OCI-M2 (cell line): ENCODE measurements around the gene OAS2.
"Not testable (repeated sequence)": the region's sequence is repeated elsewhere in the genome, so short reads cannot be mapped to it uniquely, and the experiment has no call there.

Source experiments
- DNase-seq: peaks from one replicate; lab custom pipeline; 2025; ENCODE audit not compliant: unreplicated experiment; lab: John Stamatoyannopoulos, UW

Gene OAS2

DNA sequence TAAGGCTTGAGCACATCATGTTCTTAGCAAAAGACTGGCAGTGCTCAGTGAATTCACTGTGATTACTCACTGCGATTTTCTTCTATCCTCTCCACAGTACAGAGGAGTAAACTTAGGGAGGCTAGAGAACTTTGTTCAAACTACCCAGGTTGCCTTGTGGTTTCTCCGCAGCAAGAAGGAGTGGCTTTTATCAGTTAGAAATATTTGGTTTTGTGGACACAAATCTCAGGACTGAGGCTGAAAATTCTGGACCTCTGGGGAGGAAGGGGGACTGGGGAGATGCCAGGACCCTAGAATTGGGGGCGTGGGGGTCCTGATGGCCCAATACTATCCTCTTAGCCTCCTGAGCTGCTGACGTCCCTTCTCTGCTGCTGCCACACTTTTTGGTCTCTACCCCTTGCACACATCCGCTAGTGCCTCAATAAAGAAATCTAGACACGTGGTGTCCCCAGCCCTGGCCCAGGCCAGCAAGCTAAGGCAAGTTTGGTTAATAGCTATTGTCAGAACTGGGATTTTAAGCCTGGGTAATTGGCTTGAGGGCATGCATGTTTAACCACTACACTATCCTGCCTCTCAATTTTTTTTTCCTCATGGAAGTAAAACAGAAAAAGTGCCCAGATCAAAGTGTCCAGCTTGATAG is 842 bp downstream of the OAS2 start:
- no peak for DNase-seq

- DNase-seq = no peak
Measured at GRCh38 chr12:112980491-112981158, 2.3 kb downstream of the OAS2 start.

DNA sequence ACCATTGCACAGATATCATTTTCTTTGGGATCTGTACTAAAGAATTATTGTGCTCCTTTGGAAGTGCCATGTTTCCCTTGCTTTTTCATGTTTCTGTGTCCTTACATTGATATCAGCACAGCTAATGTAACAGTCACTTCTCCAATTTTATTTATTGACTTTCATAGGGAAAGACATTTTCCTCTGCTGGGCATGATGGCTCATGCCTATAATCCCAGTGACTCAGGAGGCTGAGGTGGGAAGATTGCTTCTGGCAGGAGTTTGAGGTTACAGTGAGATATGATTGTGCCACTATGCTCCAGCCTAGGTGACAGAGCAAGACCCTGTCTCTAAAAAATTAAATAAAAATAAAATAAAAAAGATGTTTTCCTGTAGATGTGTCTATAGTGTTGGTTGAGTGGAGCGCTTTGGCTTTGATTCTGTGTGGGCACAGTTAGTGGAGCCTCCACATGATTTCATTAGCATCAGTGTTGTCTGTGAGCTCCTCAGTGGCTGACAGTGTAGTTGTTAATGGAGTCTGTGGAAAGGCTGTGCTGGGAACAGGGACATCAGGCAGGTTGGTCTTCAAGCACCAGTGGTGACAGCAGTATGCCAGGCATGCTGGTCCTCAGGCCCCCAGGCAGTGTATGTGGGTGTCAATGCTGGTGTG is 7.4 kb downstream of the OAS2 start:
- no peak for DNase-seq

DNA sequence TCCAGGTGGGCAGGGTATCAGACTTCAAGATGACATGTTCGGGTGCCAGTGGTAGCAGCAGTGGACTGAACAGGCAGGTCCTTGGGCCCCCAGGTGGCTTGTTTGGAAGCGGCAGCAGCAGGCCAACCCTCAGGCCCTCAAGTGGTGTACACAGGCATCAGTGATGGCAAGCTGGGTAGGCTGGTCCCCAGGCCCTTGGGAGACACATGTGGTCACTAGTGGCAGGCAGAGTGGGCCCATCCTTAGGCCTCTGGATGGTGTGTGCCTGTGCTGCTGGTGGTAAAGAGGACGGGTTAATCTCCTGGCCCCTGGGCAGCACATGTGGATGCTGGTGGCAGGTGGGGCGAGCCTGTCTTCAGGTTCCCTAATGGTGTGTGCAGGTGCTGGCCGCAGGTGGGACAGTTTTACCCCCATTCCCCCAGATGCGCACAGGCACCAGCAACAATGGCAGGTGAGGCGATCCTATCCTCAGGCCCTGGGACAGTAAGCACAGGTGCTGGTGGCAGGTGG is 8.0 kb downstream of the OAS2 start:
- no peak for DNase-seq

DNA sequence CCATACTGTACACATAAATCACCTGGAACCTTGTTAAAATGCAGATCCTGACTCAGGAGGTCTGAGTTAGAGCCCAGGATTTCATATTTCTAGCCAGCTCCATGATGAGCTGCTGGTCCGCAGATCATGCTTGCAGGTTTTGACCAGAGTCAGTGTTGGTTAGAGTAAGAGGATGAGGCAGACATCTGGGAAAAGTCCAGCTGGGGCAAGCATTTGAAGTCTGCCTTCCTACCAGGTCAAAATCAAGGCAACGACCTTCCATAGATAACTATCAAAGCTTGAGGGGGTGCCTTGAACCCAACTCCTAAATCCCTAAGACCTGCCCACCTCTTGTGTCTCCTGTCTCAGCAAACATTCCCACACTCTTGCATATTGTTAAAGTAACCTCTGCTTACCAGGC is 9.2 kb downstream of the OAS2 start:
- DNase-seq = no peak

- no peak for DNase-seq
Measured at GRCh38 chr12:112988224-112988623, 9.9 kb downstream of the OAS2 start.

GRCh38 chr12:112988823-112989385 is 10.6 kb downstream of the OAS2 start:
- not testable (repeated sequence) for DNase-seq

- DNase-seq = no peak
Measured at GRCh38 chr12:112989806-112990205, 11.5 kb downstream of the OAS2 start.

GRCh38 chr12:112992541-112993398 is 14.5 kb downstream of the OAS2 start:
- DNase-seq = no peak

DNA sequence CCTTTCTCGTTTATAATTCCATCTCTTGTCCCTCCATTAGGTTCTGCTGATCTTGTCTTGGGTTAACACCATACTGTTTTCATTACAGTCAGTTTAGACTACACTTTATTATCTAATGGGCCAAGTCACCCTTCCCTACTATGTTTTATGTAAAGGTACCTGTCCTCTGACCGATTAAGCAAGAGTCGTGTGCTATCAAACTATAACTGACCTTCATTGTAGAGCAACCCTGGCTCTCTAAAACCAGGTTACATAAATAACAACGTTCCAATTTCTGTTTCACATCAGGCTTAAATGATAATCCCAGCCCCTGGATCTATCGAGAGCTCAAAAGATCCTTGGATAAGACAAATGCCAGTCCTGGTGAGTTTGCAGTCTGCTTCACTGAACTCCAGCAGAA is 16.7 kb downstream of the OAS2 start:
- no peak for DNase-seq

DNA sequence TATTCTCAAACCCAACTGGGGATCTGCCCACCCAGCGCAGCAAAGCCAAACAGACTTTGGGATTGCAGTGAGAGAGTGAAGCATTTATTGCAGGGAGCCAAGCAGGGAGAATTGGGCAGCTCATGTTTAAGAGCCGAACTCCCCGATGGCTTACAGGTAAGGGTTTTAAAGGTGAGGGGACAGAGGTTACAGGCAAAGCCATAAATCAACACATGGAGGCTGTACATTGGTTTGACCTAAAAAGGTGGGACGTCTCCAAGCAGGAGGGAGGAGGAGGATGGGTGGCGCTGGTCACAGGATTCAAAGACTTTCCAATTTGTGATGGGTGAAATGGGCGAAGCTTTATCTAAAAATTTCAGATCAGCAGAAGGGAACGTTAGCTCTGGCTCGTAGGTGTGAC is 18.2 kb downstream of the OAS2 start:
- no peak for DNase-seq

- DNase-seq = no peak
Measured at GRCh38 chr12:112997506-112997905, 19.2 kb downstream of the OAS2 start.

GRCh38 chr12:112998987-112999767 is 20.9 kb downstream of the OAS2 start:
- DNase-seq = no peak

DNA sequence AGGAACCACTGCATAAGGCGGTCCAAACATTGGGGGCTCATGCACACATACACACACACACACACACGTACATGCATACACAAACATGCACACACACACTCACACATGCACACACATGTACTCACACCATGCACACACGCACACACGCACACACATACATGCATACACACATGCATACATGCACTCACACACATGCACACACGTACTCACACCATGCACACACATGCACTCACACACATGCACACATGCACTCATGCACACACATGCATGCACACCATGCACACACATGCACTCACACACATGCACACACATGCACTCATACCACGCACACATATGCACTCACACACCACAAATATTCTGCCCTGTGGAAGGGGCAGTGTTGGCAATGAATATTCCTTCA is 22.1 kb downstream of the OAS2 start:
- no peak for DNase-seq

- no peak for DNase-seq
Measured at GRCh38 chr12:113002155-113002554, 23.8 kb downstream of the OAS2 start.

DNA sequence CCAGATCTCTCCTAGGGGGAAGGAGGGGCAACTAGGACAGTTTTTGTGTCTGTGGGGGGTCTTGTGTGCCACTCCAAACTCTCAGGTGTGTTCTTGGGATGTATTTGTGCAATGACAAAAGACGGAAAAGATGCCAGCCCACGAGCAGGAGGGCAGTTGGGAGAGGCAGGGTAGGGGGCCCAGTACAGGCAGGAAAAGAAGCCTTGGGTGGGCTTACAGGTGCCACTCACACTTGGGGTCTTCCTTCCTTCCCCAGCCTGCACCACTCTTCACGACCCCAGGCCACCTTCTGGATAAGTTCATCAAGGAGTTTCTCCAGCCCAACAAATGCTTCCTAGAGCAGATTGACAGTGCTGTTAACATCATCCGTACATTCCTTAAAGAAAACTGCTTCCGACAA is 24.4 kb downstream of the OAS2 start:
- no peak for DNase-seq

DNA sequence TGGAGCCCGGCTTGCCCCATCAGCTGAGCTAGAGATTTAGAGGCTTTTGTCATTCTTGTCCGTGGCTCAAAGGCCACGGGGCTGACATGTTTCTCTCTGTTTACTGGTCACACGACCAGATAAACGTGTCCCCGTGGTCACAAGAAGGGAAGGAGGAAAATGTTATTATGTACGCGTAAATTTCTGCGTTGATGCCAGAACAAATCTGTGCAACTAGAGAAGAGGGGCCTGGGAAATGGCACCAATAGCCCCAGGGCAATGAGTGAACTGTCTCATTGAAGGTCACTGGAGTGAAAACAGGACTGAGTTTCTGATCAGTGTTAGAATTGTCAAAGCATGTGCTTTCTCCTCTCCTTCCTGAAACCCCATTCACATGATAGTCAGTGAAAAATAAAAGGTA is 25.3 kb downstream of the OAS2 start:
- DNase-seq = no peak

GRCh38 chr12:113005762-113006161 is 27.4 kb downstream of the OAS2 start:
- no peak for DNase-seq

- DNase-seq = no peak
Measured at GRCh38 chr12:113006206-113006605, 27.9 kb downstream of the OAS2 start.

DNA sequence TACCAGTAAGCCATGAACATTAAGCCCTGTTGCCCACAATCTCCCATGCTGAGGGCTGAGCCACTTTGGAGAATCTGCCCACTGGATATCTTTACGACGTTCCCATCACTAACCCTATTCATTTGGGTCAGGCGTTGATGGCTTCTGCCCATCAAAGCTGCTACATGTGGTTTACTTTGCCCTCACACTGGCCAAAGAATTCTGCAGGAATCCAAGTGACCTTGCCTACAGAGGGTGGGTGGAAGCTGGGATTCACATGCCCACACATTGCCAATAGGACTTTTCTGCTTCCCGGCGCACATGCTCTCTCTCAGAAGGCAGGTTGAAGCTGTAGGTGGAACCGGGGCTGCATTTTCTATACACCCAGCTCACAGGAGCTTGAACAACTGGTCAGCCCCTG is 28.3 kb downstream of the OAS2 start:
- DNase-seq = no peak
